HFFc6 (cell line): ENCODE data around the gene PCSK9. TPM values are rescaled to one million over a fixed set of nuclear protein-coding genes. Genes with fewer than 3 reads are reported as not detected.

Experiments used
- DNase-seq: peaks from one replicate; pipeline ENCODE4 v3.0.0-alpha.2; 2018
- H3K27ac Mint-ChIP-seq: 2 replicates; pipeline ENCODE4 v1.8.0; 2020; ENCODE audit warnings: mild to moderate bottlenecking, mixed read lengths
- H3K27me3 Mint-ChIP-seq: 2 replicates; pipeline ENCODE4 v1.8.0; 2021; ENCODE audit warnings: mild to moderate bottlenecking, moderate library complexity, mixed read lengths; ENCODE audit not compliant: insufficient read depth
- H3K36me3 Mint-ChIP-seq: 2 replicates; pipeline ENCODE4 v1.8.0; 2021; ENCODE audit warnings: low read depth, mixed read lengths
- H3K4me1 Mint-ChIP-seq: 2 replicates; pipeline ENCODE4 v1.8.0; 2020; ENCODE audit warnings: low read depth, mixed read lengths
- H3K4me3 Mint-ChIP-seq: 2 replicates; pipeline ENCODE4 v1.8.0; 2020; ENCODE audit warnings: mild to moderate bottlenecking, moderate library complexity, mixed read lengths
- H3K9me3 Mint-ChIP-seq: 2 replicates; pipeline ENCODE4 v1.8.0; 2020; ENCODE audit warnings: mild to moderate bottlenecking, mixed read lengths
- total RNA-seq, 6 experiments: library from RNA; stranded (reverse); fragmentation: NEBNext Ultra II Directional; extraction: Animal tissue kit (Norgen Biotek cat#: 25700); gene quantifications; 2 replicates in 1 of 6; 3 replicates in 5 of 6; pipeline ENCODE4 v1.2.3, GENCODE V29; 2021
- TF ChIP-seq, protein P1 (sequence below): fragments of 200-600 bp; sonication (generic); IDR thresholded peaks from 2 replicates; pipeline ENCODE4 v1.5.0; 2021; ENCODE audit warnings: antibody characterized with exemption, mild to moderate bottlenecking

The PCSK9 gene
- total RNA-seq, 6 experiments from 2014 or later, result 0.05 TPM; not detected in 4

DNA sequence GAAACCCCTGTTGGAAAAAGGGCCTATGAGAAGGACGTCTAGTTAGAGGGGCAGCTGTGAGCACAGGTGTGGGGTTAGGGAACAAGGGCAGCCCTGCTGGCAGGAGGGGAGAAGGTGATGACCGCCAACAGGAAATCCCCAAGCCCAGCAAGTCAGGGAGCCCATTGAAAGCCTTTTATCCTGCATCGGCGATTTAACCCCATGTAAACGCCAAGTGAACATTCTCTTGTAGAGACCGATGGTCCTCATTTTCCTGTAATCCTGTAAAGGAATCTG lies 41.7 kb upstream of the PCSK9 start:
- H3K27me3 Mint-ChIP-seq, result peaks cover 28% of the 10 kb centered on the region
- TF ChIP-seq, protein P1, sequence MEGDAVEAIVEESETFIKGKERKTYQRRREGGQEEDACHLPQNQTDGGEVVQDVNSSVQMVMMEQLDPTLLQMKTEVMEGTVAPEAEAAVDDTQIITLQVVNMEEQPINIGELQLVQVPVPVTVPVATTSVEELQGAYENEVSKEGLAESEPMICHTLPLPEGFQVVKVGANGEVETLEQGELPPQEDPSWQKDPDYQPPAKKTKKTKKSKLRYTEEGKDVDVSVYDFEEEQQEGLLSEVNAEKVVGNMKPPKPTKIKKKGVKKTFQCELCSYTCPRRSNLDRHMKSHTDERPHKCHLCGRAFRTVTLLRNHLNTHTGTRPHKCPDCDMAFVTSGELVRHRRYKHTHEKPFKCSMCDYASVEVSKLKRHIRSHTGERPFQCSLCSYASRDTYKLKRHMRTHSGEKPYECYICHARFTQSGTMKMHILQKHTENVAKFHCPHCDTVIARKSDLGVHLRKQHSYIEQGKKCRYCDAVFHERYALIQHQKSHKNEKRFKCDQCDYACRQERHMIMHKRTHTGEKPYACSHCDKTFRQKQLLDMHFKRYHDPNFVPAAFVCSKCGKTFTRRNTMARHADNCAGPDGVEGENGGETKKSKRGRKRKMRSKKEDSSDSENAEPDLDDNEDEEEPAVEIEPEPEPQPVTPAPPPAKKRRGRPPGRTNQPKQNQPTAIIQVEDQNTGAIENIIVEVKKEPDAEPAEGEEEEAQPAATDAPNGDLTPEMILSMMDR, result no peak
- H3K9me3 Mint-ChIP-seq, result no peaks in the 10 kb centered on the region
- peaks cover 13% of the 10 kb centered on the region for H3K4me1 Mint-ChIP-seq
- H3K4me3 Mint-ChIP-seq, result no peak overlapping the region
- H3K27ac Mint-ChIP-seq, result no peak overlapping the region
- DNase-seq, result no peak
- no peaks in the 10 kb centered on the region for H3K36me3 Mint-ChIP-seq

DNA sequence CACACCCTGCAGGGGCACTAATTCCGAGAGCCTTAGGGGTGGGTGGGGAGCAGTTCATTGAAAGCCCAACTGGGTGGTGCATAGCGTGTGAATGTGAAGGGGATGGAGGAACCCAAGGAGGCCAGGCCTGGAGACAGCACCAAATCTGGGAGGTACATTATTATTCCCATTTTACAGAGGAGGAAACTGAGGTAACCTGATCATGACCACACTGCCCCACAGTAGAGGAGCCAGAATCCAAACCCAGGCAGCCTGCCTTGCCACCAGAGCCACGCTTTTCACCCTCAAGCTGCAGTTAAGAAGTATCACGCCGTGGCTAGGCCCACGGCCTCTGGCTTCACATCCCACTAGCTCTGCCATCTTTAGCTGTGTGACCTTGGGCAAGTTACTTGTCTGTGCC lies 41.2 kb upstream of the PCSK9 start:
- no peak for DNase-seq
- no peak overlapping the region for H3K27ac Mint-ChIP-seq
- peaks cover 13% of the 10 kb centered on the region for H3K4me1 Mint-ChIP-seq
- TF ChIP-seq, protein P1, result no peak
- peaks cover 28% of the 10 kb centered on the region for H3K27me3 Mint-ChIP-seq
- H3K36me3 Mint-ChIP-seq, result no peaks in the 10 kb centered on the region
- H3K4me3 Mint-ChIP-seq, result no peak overlapping the region
- H3K9me3 Mint-ChIP-seq, result no peaks in the 10 kb centered on the region

DNA sequence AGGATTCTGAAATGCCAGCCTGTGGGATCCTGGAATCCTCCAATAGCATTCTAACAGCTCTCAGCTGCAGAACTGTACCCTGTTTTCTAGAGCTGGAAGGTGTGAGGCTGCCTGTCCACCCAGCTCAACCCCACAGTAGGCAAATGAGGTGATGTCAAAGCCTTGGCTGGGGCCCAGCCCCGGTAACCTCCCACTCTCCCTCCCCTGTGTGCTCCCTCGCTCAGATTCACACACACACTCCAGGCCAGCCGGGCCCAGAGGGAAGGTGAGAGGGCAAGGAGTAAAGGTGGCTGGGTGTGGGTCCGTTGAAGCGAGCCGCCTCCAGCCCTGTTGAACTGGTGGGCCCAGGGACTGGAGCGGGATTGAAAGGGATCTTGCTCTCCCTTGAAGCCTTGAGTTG lies 40.7 kb upstream of the PCSK9 start, which contains the start of gene BSND:
Gene BSND (plus strand): TSS at position 257 of the 400 bp plus-strand sequence. CDS start 254 bp downstream, outside the sequence.
- peaks cover 13% of the 10 kb centered on the region for H3K4me1 Mint-ChIP-seq
- DNase-seq, result no peak
- H3K4me3 Mint-ChIP-seq, result no peak within 1 kb of the TSS
- no peak within 1 kb of the TSS for H3K27ac Mint-ChIP-seq
- TF ChIP-seq, protein P1, result no peak
- no peaks in the 10 kb centered on the region for H3K36me3 Mint-ChIP-seq
- peaks cover 28% of the 10 kb centered on the region for H3K27me3 Mint-ChIP-seq
- H3K9me3 Mint-ChIP-seq, result no peaks in the 10 kb centered on the region

DNA sequence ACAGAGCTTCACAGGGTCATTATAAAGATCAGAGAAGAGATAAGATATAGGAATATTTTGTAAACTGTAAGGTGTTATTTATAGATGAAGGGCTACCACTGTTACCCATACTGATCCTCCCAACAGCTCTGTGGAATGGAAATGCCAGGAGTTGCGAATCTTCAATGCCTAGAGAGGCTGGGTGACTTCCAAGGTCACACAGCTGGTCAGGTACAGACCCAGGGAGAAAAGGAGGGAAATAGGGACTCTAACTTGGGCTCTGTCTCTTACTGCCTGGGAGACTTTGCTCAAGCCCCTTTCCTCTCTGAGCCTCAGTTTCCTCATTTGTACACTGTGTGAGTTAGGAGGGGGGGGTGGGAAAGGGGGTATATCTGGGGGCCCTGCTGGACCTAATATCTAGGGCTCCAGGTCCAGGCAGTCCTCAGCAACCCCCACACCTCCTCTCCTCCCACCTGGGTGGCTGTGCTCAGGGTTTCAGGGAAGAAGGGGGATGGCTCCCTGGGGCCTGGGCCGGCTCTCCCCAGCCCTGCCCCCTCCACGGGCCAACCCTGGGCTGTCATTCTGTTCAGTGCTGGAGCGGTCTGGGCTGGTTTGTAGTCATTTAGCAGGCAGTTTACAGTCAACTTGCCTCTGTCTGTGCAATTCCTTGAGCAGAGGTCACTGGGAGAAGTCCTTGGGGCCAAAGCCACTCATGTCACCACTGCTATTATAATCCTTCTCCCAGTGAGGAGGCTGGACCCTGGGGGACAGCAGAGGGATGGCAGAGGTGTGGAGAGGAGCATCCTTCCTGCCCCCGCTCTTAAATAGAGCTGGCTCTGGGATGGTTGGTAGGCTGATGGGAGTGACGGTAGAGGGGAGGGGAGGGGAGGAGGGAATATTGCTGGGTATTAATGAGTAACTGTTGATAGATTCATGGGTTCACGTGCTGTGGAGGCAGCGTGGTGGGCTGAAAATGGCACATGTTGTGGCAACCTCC lies 39.0 kb upstream of the PCSK9 start:
- H3K9me3 Mint-ChIP-seq, result no peaks in the 10 kb centered on the region

DNA sequence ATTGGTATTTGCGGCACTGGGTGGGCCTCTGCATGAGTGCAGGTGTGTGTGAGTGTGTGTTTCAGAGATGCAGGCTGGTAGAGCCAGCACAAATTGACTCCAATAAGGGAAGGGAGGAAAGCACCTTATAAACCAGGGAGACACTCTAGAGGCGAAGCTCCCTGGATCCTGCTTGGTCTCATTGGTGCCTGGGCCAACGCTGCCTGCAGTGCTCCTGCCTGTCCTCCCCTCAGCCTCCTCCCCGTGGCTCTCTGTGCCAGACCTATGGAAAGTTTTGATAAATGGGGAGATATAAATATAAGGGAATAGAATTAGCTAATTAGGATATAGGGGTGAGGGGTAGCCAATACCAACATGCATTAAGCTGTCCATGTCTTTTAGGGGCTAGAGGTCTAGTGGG lies 38.0 kb upstream of the PCSK9 start:
- peaks cover 11% of the 10 kb centered on the region for H3K27me3 Mint-ChIP-seq
- H3K9me3 Mint-ChIP-seq, result no peaks in the 10 kb centered on the region

More for the DNA sequence above, 39.0 kb upstream of the PCSK9 start:
- Mint-ChIP-seq H3K4me3 (no peak overlapping the region), H3K36me3 (no peaks in the 10 kb centered on the region), H3K27me3 (peaks cover 21% of the 10 kb centered on the region), H3K4me1 (peaks cover 13% of the 10 kb centered on the region), H3K27ac (no peak overlapping the region)
- DNase-seq, result no peak
- TF ChIP-seq, protein P1, result no peak

More for the DNA sequence above, 38.0 kb upstream of the PCSK9 start:
- Mint-ChIP-seq H3K4me1 (peaks cover 4% of the 10 kb centered on the region), H3K36me3 (no peaks in the 10 kb centered on the region), H3K27ac (no peak overlapping the region), H3K4me3 (no peak overlapping the region)
- TF ChIP-seq, protein P1, result no peak
- no peak for DNase-seq
